GM21447 (cell line): ENCODE results near the gene PRSS57.

ENCODE experiments used
- ATAC-seq: cut with Tn5 transposase; IDR thresholded peaks from one replicate; pipeline ENCODE4 v1.9.1; 2021; ENCODE audit not compliant: unreplicated experiment

PRSS57 gene

GRCh38 chr19:639253-640160, 55.7 kb downstream of the PRSS57 start, which contains the start of gene FGF22:
Gene FGF22, plus strand, starts transcription at chr19:639879. Its CDS starts 47 bp downstream, at chr19:639926.
- no peak for ATAC-seq

GRCh38 chr19:638906-639252, 56.4 kb downstream of the PRSS57 start:
- ATAC-seq, result no peak
